ENCODE measurements around the gene COL28A1. TPM values are rescaled to one million over a fixed set of nuclear protein-coding genes. Genes with fewer than 3 reads are reported as not detected.

Gene COL28A1
- polyA plus RNA-seq, 1 donor (not counting 4 experiments of a cell fraction or from before 2014, with no cell fraction given), result 0.13 TPM

- Histone ChIP-seq H3K9me1 (ENCODE audit: control insufficient read depth, extremely low read depth, insufficient read depth, low read length) (no peaks in the 10 kb centered on the region), H3K9ac (ENCODE audit: control insufficient read depth, extremely low read depth, insufficient read depth, low read length) (no peak overlapping the region), H3K36me3 (ENCODE audit: control insufficient read depth in 2 of 2, extremely low read depth in 1 of 2, insufficient read depth in 2 of 2, low read length in 2 of 2) (no peaks in the 10 kb centered on the region), H3K4me1 (ENCODE audit: control insufficient read depth, extremely low read depth, insufficient read depth, low read length) (no peaks in the 10 kb centered on the region), H3K9me3 (ENCODE audit: control insufficient read depth, low read depth, low read length) (no peaks in the 10 kb centered on the region), H3K27me3 (ENCODE audit: control insufficient read depth, extremely low read depth, insufficient read depth, low read length) (no peaks in the 10 kb centered on the region), H2AFZ (ENCODE audit: control insufficient read depth, low read length) (no peak overlapping the region), H3K4me2 (ENCODE audit: control insufficient read depth, extremely low read depth, insufficient read depth, low read depth, low read length) (no peak overlapping the region), H3K79me2 (ENCODE audit: control insufficient read depth, insufficient read depth, low read length) (no peaks in the 10 kb centered on the region), H3K27ac (ENCODE audit: control insufficient read depth, insufficient read depth, low read length) (no peak overlapping the region), H4K20me1 (ENCODE audit: control insufficient read depth, extremely low read depth, insufficient read depth, low read length) (no peaks in the 10 kb centered on the region), H3K4me3 (ENCODE audit: control insufficient read depth in 2 of 3, extremely low read depth in 1 of 3, insufficient read depth in 2 of 3, low read depth in 1 of 3, low read length in 3 of 3) (no peak overlapping the region)
- no peak for TF ChIP-seq CTCF (optimal IDR thresholded peaks at IDR 0.05 in 1 of 3, IDR thresholded peaks at IDR 0.05 in 1 of 3, conservative IDR thresholded peaks at IDR 0.05 in 1 of 3; ENCODE audit: extremely low read depth in 1 of 3, insufficient read depth in 2 of 3, low read length in 3 of 3)
- TF ChIP-seq EZH2 (IDR thresholded peaks at IDR 0.05; ENCODE audit: low read length), result no peak
- dilution Hi-C loops (cut with MboI; ENCODE audit: extremely low pct_ligation_motif_present, low sequenced_read_pairs), result no loop called here
- DNase-seq (ENCODE audit: low read depth, low spot score), result no peak
- FAIRE-seq, result no peak
Measured at GRCh38 chr7:7476381-7476780, 59.3 kb downstream of the COL28A1 start.

GRCh38 chr7:7475601-7476000, 60.1 kb downstream of the COL28A1 start:
- H3K27me3 ChIP-seq (ENCODE audit: control insufficient read depth, extremely low read depth, insufficient read depth, low read length), result no peaks in the 10 kb centered on the region
- H3K27ac ChIP-seq (ENCODE audit: control insufficient read depth, insufficient read depth, low read length), result no peak overlapping the region
- no peaks in the 10 kb centered on the region for H3K4me1 ChIP-seq (ENCODE audit: control insufficient read depth, extremely low read depth, insufficient read depth, low read length)
- DNase-seq (ENCODE audit: low read depth, low spot score), result no peak
- no peak overlapping the region for H3K4me3 ChIP-seq (ENCODE audit: control insufficient read depth in 2 of 3, extremely low read depth in 1 of 3, insufficient read depth in 2 of 3, low read depth in 1 of 3, low read length in 3 of 3)
- H3K36me3 ChIP-seq (ENCODE audit: control insufficient read depth in 2 of 2, extremely low read depth in 1 of 2, insufficient read depth in 2 of 2, low read length in 2 of 2), result no peaks in the 10 kb centered on the region
- H3K9me3 ChIP-seq (ENCODE audit: control insufficient read depth, low read depth, low read length), result no peaks in the 10 kb centered on the region
- TF ChIP-seq EZH2 (IDR thresholded peaks at IDR 0.05; ENCODE audit: low read length) (no peak), CTCF (optimal IDR thresholded peaks at IDR 0.05 in 1 of 3, IDR thresholded peaks at IDR 0.05 in 1 of 3, conservative IDR thresholded peaks at IDR 0.05 in 1 of 3; ENCODE audit: extremely low read depth in 1 of 3, insufficient read depth in 2 of 3, low read length in 3 of 3) (no peak)
- dilution Hi-C loops (cut with MboI; ENCODE audit: extremely low pct_ligation_motif_present, low sequenced_read_pairs), result no loop called here
- no peak for FAIRE-seq
- H2AFZ ChIP-seq (ENCODE audit: control insufficient read depth, low read length), result no peak overlapping the region
- H3K9ac ChIP-seq (ENCODE audit: control insufficient read depth, extremely low read depth, insufficient read depth, low read length), result no peak overlapping the region
- no peaks in the 10 kb centered on the region for H4K20me1 ChIP-seq (ENCODE audit: control insufficient read depth, extremely low read depth, insufficient read depth, low read length)
- no peaks in the 10 kb centered on the region for H3K9me1 ChIP-seq (ENCODE audit: control insufficient read depth, extremely low read depth, insufficient read depth, low read length)
- H3K79me2 ChIP-seq (ENCODE audit: control insufficient read depth, insufficient read depth, low read length), result no peaks in the 10 kb centered on the region
- H3K4me2 ChIP-seq (ENCODE audit: control insufficient read depth, extremely low read depth, insufficient read depth, low read depth, low read length), result no peak overlapping the region
